Choroid plexus epithelial cell (primary cell): ENCODE measurements around the gene MAP7D1.
"Not testable (repeated sequence)": the region's sequence is repeated elsewhere in the genome, so short reads cannot be mapped to it uniquely, and the experiment has no call there.

Experiments
- DNase-seq: peaks from one replicate; pipeline ENCODE4 v3.0.0-alpha.2; 2010; ENCODE audit warnings: low read depth
- H3K4me3 ChIP-seq: 2 replicates; pipeline ENCODE4 v1.5.1; 2011; ENCODE audit warnings: low read depth, mild to moderate bottlenecking, control low read depth, low read length, moderate library complexity
- TF ChIP-seq, protein P1 (sequence below): conservative IDR thresholded peaks from 2 replicates; pipeline ENCODE4 v1.5.1; 2011; ENCODE audit warnings: low read depth, mild to moderate bottlenecking, control low read depth, inconsistent platforms, low read length, moderate library complexity

The MAP7D1 gene

DNA sequence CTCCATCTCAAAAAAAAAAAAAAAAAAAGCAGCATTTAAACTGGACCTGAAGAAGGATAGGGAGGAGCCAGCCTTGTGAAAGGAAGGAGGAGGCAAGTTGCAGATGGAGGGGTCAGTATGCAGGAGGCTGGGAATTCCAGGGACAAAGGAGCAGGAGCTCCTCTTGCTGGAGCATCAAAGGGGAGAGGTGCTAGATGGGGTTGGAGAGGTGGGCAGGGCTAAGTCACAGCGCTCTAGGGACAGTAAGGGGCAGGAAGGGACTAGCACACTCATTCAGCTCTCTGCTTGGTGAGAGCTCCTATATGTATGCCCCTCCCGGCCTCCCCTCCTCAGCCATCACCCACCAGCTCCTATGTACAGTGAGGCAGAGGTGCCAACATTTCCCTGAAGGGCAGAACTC is 26.8 kb downstream of the MAP7D1 start:
- H3K4me3 ChIP-seq: no peak overlapping the region
- TF ChIP-seq, protein P1, sequence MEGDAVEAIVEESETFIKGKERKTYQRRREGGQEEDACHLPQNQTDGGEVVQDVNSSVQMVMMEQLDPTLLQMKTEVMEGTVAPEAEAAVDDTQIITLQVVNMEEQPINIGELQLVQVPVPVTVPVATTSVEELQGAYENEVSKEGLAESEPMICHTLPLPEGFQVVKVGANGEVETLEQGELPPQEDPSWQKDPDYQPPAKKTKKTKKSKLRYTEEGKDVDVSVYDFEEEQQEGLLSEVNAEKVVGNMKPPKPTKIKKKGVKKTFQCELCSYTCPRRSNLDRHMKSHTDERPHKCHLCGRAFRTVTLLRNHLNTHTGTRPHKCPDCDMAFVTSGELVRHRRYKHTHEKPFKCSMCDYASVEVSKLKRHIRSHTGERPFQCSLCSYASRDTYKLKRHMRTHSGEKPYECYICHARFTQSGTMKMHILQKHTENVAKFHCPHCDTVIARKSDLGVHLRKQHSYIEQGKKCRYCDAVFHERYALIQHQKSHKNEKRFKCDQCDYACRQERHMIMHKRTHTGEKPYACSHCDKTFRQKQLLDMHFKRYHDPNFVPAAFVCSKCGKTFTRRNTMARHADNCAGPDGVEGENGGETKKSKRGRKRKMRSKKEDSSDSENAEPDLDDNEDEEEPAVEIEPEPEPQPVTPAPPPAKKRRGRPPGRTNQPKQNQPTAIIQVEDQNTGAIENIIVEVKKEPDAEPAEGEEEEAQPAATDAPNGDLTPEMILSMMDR: no peak
- DNase-seq: no peak

DNA sequence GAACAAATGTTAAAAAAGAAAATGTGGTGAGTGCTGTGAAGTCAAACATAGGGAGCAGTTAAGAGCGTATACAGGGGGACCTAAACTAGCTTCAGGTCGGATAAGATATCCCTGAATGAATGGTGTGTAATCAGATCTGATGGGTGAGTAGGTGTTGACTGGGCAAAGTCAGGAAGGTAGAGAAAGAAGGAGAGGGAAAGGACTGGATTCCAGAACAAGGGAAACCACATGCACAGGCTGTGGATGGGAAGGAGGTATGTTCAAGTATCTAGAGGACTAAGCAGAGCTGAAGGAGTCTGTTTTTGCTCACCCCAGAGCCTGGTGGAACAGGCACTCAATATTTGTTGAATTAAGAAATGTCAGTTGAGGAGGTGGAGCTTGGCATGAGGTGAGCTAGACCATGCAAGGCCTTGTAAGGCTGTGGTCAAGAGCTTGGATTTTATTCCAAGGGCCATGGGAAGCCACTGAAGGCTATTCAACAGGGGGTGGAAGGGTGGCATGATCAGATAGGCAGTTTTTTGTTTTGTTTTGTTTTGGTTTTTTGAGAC is 27.4 kb downstream of the MAP7D1 start:
- peak; percentile 41 for DNase-seq
- TF ChIP-seq, protein P1: no peak
- H3K4me3 ChIP-seq: no peak overlapping the region

DNA sequence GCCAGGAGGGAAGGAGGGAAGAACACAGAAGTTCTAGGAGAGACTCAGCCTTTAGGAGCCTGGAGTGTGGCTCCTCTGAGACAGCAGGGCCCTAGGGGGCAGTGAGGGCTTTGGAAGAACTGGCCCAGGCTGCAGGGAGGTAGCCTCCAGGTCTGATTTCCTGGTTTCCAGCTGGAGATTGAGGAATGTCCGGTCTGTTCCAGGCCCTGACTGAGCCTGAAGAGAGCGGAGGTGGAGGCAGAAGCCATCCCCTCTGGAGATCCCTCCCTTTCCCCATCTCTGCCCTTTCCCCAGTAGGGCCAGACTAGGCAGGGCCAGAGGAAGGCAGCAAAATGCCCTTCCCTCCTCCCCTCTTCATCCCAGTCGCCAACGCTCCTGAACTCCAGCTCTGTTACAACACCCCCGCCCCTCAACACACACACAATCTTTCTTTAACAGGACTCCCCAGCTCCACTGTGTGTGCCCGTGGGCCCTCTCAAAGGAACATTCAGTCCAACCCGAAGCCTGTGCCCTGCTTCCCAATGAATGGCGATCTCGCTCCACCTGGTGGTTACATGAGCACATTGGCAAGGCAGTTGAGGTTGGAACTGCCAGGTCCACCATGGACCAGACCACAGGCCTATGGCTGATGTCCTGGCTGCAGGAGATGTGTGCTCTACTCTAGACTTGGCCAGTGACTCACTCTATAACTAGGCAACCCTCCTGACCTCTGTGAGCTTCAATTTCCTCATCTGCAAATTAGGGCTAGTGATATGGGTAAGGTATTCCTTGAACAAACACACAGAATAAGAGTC is 32.0 kb downstream of the MAP7D1 start:
- TF ChIP-seq, protein P1: peak; percentile 92
- peak; percentile 95 for DNase-seq
- H3K4me3 ChIP-seq: no peak overlapping the region

GRCh38 chr1:36196805-36197204 is 40.8 kb downstream of the MAP7D1 start:
- DNase-seq, H3K4me3 ChIP-seq: not testable (repeated sequence)

DNA sequence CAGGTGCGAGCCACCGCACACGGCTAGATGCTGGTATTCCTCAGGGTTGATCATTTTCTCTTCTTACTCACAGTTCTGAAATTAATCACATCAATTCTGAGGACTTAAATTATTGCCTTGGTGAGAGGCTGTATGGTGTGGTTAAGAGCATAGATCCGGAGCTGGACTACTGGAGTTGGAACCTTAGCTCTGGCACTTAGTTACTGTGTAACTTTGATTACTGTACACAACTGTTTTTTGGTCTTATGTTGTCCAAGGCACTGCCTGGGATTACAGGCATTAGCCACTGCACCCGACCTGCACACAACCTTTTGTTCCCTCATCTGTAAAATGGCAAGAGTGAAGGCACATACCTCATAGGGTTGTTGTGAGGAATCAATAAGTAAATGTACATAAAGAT is 42.7 kb downstream of the MAP7D1 start:
- DNase-seq: no peak
- TF ChIP-seq, protein P1: no peak

GRCh38 chr1:36199934-36200741 is 44.2 kb downstream of the MAP7D1 start:
- H3K4me3 ChIP-seq: no peak overlapping the region
- TF ChIP-seq, protein P1: no peak
- peak; percentile 44 for DNase-seq

More for the DNA sequence above, 42.7 kb downstream of the MAP7D1 start:
- H3K4me3 ChIP-seq: no peak overlapping the region

DNA sequence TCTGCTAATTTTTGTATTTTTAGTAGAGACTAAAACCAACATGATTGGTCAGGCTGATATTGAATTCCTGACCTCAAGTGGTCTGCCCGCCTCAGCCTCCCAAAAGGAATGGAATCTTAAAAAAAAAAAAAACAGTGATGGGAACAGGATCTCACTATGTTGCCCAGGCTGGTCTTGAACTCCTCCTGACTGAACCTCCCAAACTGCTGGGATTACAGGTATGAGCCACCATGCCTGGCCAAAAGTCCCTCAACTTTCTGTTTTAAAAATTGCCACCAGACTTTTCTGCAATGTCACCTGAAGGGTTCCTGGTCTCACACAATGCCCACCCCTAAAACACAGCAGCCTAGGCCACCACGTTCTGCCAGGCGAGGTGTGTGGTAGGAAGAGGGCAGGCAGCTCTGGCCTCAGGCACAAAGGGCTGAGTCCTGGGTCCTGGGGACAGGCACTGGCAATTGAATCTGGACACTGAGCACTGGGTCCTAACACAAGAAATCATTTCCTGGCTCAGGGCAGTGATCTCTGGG is 47.1 kb downstream of the MAP7D1 start:
- H3K4me3 ChIP-seq: no peak overlapping the region
- DNase-seq: no peak
- TF ChIP-seq, protein P1: no peak
